Thyroid gland (tissue), 4 donors: ENCODE measurements around the gene LRRC73.

Experiments
- CTCF ChIP-seq, 6 experiments: fragments of 200-600 bp in 3 of 6; fragments of 450-650 bp in 3 of 6; sonication (generic) in 3 of 6; IDR thresholded peaks; one replicate each; pipeline ENCODE4 v1.5.1; 2016 to 2019; ENCODE audit warnings: antibody characterized with exemption in 6 of 6, mild to moderate bottlenecking in 2 of 6, inconsistent platforms in 1 of 6, moderate library complexity in 1 of 6
- POLR2A ChIP-seq, 2 donors: fragments of 450-650 bp; IDR thresholded peaks; one replicate each; pipeline ENCODE4 v1.6.1; 2017; ENCODE audit warnings: antibody characterized with exemption in 2 of 2, mild to moderate bottlenecking in 2 of 2, moderate library complexity in 1 of 2

GRCh38 chr6:43477235-43478007 lies 32.7 kb downstream of the LRRC73 start, which contains the start of gene TJAP1:
- TF ChIP-seq CTCF (IDR thresholded peaks at IDR 0.05) (no peak), POLR2A (IDR thresholded peaks at IDR 0.05) (peak in 1 of 2 donors; percentile 77)
